Natural killer cell (primary cell): Measurements from ENCODE around the gene LHPP. TPM values are rescaled to one million over a fixed set of nuclear protein-coding genes. Genes with fewer than 3 reads are reported as not detected.
"Not testable (repeated sequence)": the region's sequence is repeated elsewhere in the genome, so short reads cannot be mapped to it uniquely, and the experiment has no call there.

Experiments used
- ATAC-seq, 3 donors: fragments of 150-1000 bp in 2 of 3; fragments of 200-7000 bp in 1 of 3; cut with Tn5 transposase; 1 replicate in 1 of 3; 2 replicates in 2 of 3; pipeline ENCODE4 v1.10.0; 2021; ENCODE audit warnings: mild to moderate bottlenecking in 2 of 3, moderate library complexity in 2 of 3
- DNase-seq, 2 donors: peaks; one replicate each; pipeline versions ENCODE4 v3.0.0 to v3.0.0-alpha.2; 2013 to 2021; ENCODE audit warnings: mixed read lengths in 1 of 2
- H3K27ac ChIP-seq: one replicate; pipeline ENCODE4 v1.5.1; 2013; ENCODE audit warnings: mild to moderate bottlenecking, low read length
- H3K27me3 ChIP-seq: one replicate; pipeline ENCODE4 v1.6.1; 2013; ENCODE audit warnings: low read length; ENCODE audit not compliant: control insufficient read depth, insufficient read depth
- H3K36me3 ChIP-seq: one replicate; pipeline ENCODE4 v1.6.1; 2013; ENCODE audit warnings: low read length; ENCODE audit not compliant: control insufficient read depth, insufficient read depth
- H3K4me1 ChIP-seq: one replicate; pipeline ENCODE4 v1.6.1; 2013; ENCODE audit warnings: low read length; ENCODE audit not compliant: control insufficient read depth, insufficient read depth
- H3K4me3 ChIP-seq: one replicate; pipeline ENCODE4 v1.5.1; 2013; ENCODE audit warnings: low read length
- H3K9me3 ChIP-seq: one replicate; pipeline ENCODE4 v1.6.1; 2013; ENCODE audit warnings: low read length; ENCODE audit not compliant: control insufficient read depth, insufficient read depth
- H3K27ac Mint-ChIP-seq, 2 donors: one replicate each; pipeline ENCODE4 v1.8.0; 2022; ENCODE audit warnings: mild to moderate bottlenecking in 2 of 2, mixed read lengths in 2 of 2, moderate library complexity in 1 of 2
- H3K27me3 Mint-ChIP-seq, 2 donors: one replicate each; pipeline ENCODE4 v1.8.0; 2022; ENCODE audit warnings: low read depth in 2 of 2, mixed read lengths in 2 of 2
- H3K36me3 Mint-ChIP-seq: one replicate; pipeline ENCODE4 v1.8.0; 2022; ENCODE audit warnings: mixed read lengths
- H3K4me1 Mint-ChIP-seq, 2 donors: one replicate each; pipeline ENCODE4 v1.8.0; 2022; ENCODE audit warnings: mixed read lengths in 2 of 2
- H3K4me3 Mint-ChIP-seq: one replicate; pipeline ENCODE4 v1.8.0; 2022; ENCODE audit warnings: mild to moderate bottlenecking, moderate library complexity, mixed read lengths
- H3K9me3 Mint-ChIP-seq, 2 donors: one replicate each; pipeline ENCODE4 v1.8.0; 2022; ENCODE audit warnings: mixed read lengths in 2 of 2
- CTCF ChIP-seq: fragments of 200-600 bp; IDR thresholded peaks from one replicate; pipeline ENCODE4 v1.8.0; 2022; ENCODE audit warnings: antibody characterized with exemption
- WGBS: methylation state at CpG from one replicate; pipeline ENCODE4 v1.1.7; 2013; ENCODE audit warnings: missing lambda C conversion rate; ENCODE audit not compliant: insufficient coverage; 5-methylcytosine and 5-hydroxymethylcytosine counted together
- intact Hi-C: fragments of 100-400 bp; cut with micrococcal nuclease; formaldehyde crosslinking; loops from one replicate; pipeline ENCODE4 v1.14.2; 2022
- total RNA-seq, 4 donors: library from RNA; stranded (reverse); fragments of 120-200 nt in 1 of 4; gene quantifications; one replicate each; pipeline versions ENCODE4 v1.2.3 to v1.2.4, GENCODE V29; 2013 to 2022

LHPP gene
- total RNA-seq, 3 donors from 2014 or later (not counting 1 experiment from before 2014, with no cell fraction given): 12.3 to 19.3 (median 14.8) TPM

- no peak for TF ChIP-seq CTCF
These were observed 31.5 kb upstream of the LHPP start for GRCh38 chr10:124430077-124430476.

DNA sequence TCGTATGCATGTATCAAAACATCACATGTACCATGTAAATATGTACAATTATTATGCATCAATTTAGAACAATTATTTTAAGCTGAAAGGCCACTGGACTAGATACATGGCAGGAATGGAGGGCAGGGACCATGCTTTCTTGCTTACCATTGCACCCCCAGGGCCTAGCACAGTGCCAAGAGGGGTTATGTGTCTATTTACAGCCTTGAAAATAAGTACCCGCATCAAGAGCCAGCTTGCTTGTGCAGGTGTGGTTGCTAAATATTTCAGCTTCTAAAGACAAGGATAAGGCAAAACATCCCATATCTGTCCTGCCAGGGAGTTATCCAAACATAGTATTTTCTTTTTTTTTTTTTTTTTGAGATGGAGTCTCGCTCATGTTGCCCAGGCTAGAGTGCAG, 28.2 kb upstream of the LHPP start:
- intact Hi-C loops: no loop called here
- DNase-seq (no peak), ATAC-seq (no peak)
- WGBS: 73% methylated on average over 3 of the region's 3 CpGs
- Histone ChIP-seq H3K36me3 (no peaks in the 10 kb centered on the region), H3K27me3 (no peaks in the 10 kb centered on the region), H3K4me1 (no peaks in the 10 kb centered on the region), H3K27ac (no peak overlapping the region), H3K9me3 (no peaks in the 10 kb centered on the region), H3K4me3 (no peak overlapping the region)
- Mint-ChIP-seq H3K4me3 (no peak overlapping the region), H3K27ac (no peak overlapping the region), H3K4me1 (no peaks in the 10 kb centered on the region), H3K27me3 (peaks cover 9 to 18% of the 10 kb centered on the region in 2 donors), H3K9me3 (no peaks in the 10 kb centered on the region), H3K36me3 (no peaks in the 10 kb centered on the region)
- TF ChIP-seq CTCF: no peak

More at GRCh38 chr10:124430077-124430476, 31.5 kb upstream of the LHPP start:
- intact Hi-C loops: no loop called here
- no peak overlapping the region for H3K27ac ChIP-seq
- Mint-ChIP-seq H3K27me3 (peaks cover 12 to 30% of the 10 kb centered on the region in 2 donors), H3K4me3 (no peak overlapping the region), H3K9me3 (no peaks in the 10 kb centered on the region), H3K4me1 (no peaks in the 10 kb centered on the region), H3K27ac (no peak overlapping the region), H3K36me3 (no peaks in the 10 kb centered on the region)
- 85% methylated on average over 2 of the region's 4 CpGs for WGBS
- no peaks in the 10 kb centered on the region for H3K36me3 ChIP-seq
- DNase-seq: no peak
- ATAC-seq: no peak
- H3K9me3 ChIP-seq: no peaks in the 10 kb centered on the region
- no peaks in the 10 kb centered on the region for H3K4me1 ChIP-seq
- no peak overlapping the region for H3K4me3 ChIP-seq
- no peaks in the 10 kb centered on the region for H3K27me3 ChIP-seq

DNA sequence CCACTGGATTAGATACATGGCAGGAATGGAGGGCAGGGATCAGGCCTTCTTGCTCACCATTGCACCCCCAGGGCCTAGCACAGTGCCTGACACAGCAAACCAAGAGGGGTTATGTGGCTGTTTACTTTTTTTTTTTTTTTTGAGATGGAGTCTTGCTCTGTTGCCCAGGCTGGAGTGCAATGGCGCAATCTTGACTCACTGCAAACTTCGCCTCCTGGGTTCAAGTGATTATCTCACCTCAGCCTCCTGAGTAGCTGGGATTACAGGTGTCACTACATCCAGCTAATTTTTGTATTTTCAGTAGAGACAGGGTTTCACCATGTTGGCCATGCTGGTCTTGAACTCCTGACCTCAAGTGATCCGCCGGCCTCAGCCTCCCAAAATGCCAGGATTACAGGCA, 25.9 kb upstream of the LHPP start:
- H3K9me3 ChIP-seq, H3K36me3 Mint-ChIP-seq, ATAC-seq, H3K4me3 ChIP-seq, H3K4me1 Mint-ChIP-seq, H3K27me3 Mint-ChIP-seq, H3K4me3 Mint-ChIP-seq, H3K27ac ChIP-seq, intact Hi-C loops, H3K36me3 ChIP-seq, H3K27me3 ChIP-seq, DNase-seq, H3K9me3 Mint-ChIP-seq, H3K4me1 ChIP-seq, H3K27ac Mint-ChIP-seq: not testable (repeated sequence)
- 88% methylated on average over 4 of the region's 4 CpGs for WGBS

- ATAC-seq: no peak
- no peak for DNase-seq
- intact Hi-C loops: no loop called here
- TF ChIP-seq CTCF: no peak
- Mint-ChIP-seq H3K4me3 (no peak overlapping the region), H3K4me1 (no peaks in the 10 kb centered on the region), H3K9me3 (no peaks in the 10 kb centered on the region), H3K27me3 (peaks cover 2 to 3% of the 10 kb centered on the region in 2 donors), H3K36me3 (no peaks in the 10 kb centered on the region), H3K27ac (no peak overlapping the region)
- Histone ChIP-seq H3K36me3 (no peaks in the 10 kb centered on the region), H3K9me3 (no peaks in the 10 kb centered on the region), H3K4me3 (no peak overlapping the region), H3K27me3 (no peaks in the 10 kb centered on the region), H3K27ac (no peak overlapping the region), H3K4me1 (no peaks in the 10 kb centered on the region)
- 57% methylated on average over 8 of the region's 8 CpGs for WGBS
These were observed 25.4 kb upstream of the LHPP start for GRCh38 chr10:124436191-124436638.

DNA sequence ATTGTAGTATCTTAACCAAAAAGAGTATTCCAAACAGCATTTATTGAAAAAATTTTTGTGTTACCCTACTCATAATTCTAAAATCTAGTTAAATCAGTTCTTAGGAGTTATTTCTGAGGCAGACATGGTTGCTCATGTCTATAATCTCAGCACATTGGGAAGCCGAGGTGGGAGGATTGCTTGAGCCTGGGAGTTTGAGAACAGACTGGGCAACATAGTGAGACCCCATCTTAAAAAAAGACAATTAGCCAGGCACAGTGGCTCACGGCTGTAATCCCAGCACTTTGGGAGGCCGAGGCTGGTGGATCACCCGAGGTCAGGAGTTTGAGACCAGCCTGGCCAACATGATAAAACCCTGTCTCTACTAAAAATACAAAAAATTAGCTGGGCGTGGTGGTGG, 19.9 kb upstream of the LHPP start:
- H3K4me3 Mint-ChIP-seq, ATAC-seq, H3K27ac ChIP-seq, intact Hi-C loops, H3K9me3 ChIP-seq, DNase-seq, H3K4me3 ChIP-seq, H3K27ac Mint-ChIP-seq, H3K27me3 ChIP-seq, H3K36me3 Mint-ChIP-seq, H3K36me3 ChIP-seq, H3K9me3 Mint-ChIP-seq, H3K4me1 Mint-ChIP-seq, H3K4me1 ChIP-seq: not testable (repeated sequence)
- 92% methylated on average over 5 of the region's 5 CpGs for WGBS
- H3K27me3 Mint-ChIP-seq: peaks cover 23 to 29% of the 10 kb centered on the region in 2 donors
